GM12892 (cell line): ENCODE data around the gene DUSP1.

Experiments
- POLR2A ChIP-seq: IDR thresholded peaks from 2 replicates; pipeline ENCODE4 v1.6.1; 2011; ENCODE audit warnings: low read depth, low read length, control low read depth
- POLR2AphosphoS5 ChIP-seq: IDR thresholded peaks from 2 replicates; pipeline ENCODE4 v1.6.1; 2011; ENCODE audit warnings: low read depth, low read length, control low read depth
- TAF1 ChIP-seq: IDR thresholded peaks from 2 replicates; pipeline ENCODE4 v1.6.1; 2011; ENCODE audit warnings: low read depth, mild to moderate bottlenecking, control low read depth, low read length, borderline replicate concordance

GRCh38 chr5:172723508-172723907 is 47.5 kb downstream of the DUSP1 start:
- TF ChIP-seq POLR2A = no peak
- no peak for TF ChIP-seq POLR2AphosphoS5
- no peak for TF ChIP-seq TAF1
